ENCODE measurements around the gene PRR18. TPM values are rescaled to one million over a fixed set of nuclear protein-coding genes. Genes with fewer than 3 reads are reported as not detected.

PRR18 gene
- total and polyA plus RNA-seq, 9 of the 15 experiments (the other 6 are each of a cell fraction or from before 2014, with no cell fraction given) = not detected

DNA sequence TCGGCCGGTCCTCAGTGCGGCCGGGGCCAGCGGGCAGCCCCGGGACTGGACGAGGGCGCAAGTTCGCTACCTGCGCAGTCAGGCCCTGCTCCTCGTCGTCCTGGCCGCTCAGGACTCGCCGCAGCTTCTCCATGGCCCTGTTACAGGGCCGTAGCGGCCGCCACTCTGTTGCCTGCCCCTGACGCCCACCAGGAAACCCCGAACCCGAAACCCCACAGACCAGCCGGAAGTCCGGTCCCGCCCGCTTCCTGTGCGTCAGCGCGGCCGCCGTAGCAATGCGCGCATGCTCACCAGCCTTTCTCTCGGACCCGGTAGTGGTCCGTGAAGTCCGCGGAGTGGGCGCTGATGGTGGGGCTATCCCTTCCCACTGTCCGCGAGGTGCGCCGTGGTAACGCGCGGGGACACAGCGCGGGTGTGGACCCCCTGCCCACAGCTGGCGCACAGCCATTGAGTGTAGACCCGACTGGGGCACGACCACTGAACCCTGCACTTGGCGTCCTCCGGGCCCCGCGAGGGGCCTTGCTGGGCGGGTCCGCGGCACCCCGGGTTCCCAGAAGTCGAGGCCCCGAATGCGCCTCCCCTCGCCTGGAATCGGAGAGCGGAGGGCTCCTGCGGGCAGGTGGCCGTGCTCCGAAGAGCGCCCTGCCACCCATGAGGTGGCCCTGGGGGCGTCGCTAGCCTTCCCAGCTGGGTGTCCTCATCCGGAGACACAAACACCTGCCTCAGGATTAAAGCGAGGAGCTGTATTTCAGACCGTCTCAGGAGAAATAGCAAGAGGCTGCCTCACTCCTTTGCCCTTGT lies 34.4 kb upstream of the PRR18 start, which contains the start of gene SFT2D1 (continued):
- peak; percentile 72; the same call in 1 of the 2 replicates for TF ChIP-seq MYC (IDR thresholded peaks at IDR 0.05; ENCODE audit: low read depth, low read length)
- peak; percentile 37; the same call in 1 of the 2 replicates for TF ChIP-seq MYC (CRISPR knock-in tag; IDR thresholded peaks at IDR 0.05; ENCODE audit: borderline replicate concordance, low read depth)
- no peak for TF ChIP-seq HMG20B (CRISPR knock-in tag; IDR thresholded peaks at IDR 0.05)
- peak; percentile 93; the same call in 1 of the 2 replicates for TF ChIP-seq ZNF232 (CRISPR knock-in tag; IDR thresholded peaks at IDR 0.05)
- peak; percentile 79 for TF ChIP-seq GTF2E2 (tag; IDR thresholded peaks at IDR 0.05)
- peak; percentile 36 for TF ChIP-seq PCBP1 (IDR thresholded peaks at IDR 0.05; ENCODE audit: low read depth, low read length, poor library complexity, severe bottlenecking)
- TF ChIP-seq, protein P1, sequence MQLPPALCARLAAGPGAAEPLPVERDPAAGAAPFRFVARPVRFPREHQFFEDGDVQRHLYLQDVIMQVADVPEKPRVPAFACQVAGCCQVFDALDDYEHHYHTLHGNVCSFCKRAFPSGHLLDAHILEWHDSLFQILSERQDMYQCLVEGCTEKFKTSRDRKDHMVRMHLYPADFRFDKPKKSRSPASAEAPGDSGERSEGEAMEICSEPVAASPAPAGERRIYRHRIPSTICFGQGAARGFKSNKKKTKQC (CRISPR knock-in tag; IDR thresholded peaks at IDR 0.05) = peak; percentile 50; the same call in 1 of the 2 replicates
- no peak for TF ChIP-seq HMBOX1 (IDR thresholded peaks at IDR 0.05)
- TF ChIP-seq ZNF175 (CRISPR knock-in tag; IDR thresholded peaks at IDR 0.05; ENCODE audit: low read depth) = no peak
- TF ChIP-seq GTF3C2 (IDR thresholded peaks at IDR 0.05; ENCODE audit: borderline replicate concordance, extremely low read depth, insufficient read length) = no peak
- no peak for TF ChIP-seq RBM39 (optimal IDR thresholded peaks at IDR 0.05; ENCODE audit: low read depth, low read length)
- TF ChIP-seq CTCFL (IDR thresholded peaks at IDR 0.05; ENCODE audit: borderline replicate concordance, insufficient read depth, low read depth, low read length, poor library complexity, severe bottlenecking) = no peak
- TF ChIP-seq ID3 (CRISPR knock-in tag; IDR thresholded peaks at IDR 0.05) = no peak
- no peak for TF ChIP-seq ID3 (tag; IDR thresholded peaks at IDR 0.05)
- no peak for TF ChIP-seq ZNF75A (CRISPR knock-in tag; IDR thresholded peaks at IDR 0.05)
- TF ChIP-seq DDX20 (tag; IDR thresholded peaks at IDR 0.05; ENCODE audit: low read depth) = no peak
- TF ChIP-seq KAT8 (IDR thresholded peaks at IDR 0.05; ENCODE audit: low read depth) = no peak
- TF ChIP-seq ASH1L (IDR thresholded peaks at IDR 0.05; ENCODE audit: borderline replicate concordance, low read depth, partially characterized antibody) = peak; percentile 43

All from K562 (cell line).